Upper lobe of right lung (tissue), 1 donor: Measurements from ENCODE around the gene KIFC1. TPM values are rescaled to one million over a fixed set of nuclear protein-coding genes. Genes with fewer than 3 reads are reported as not detected.

ENCODE experiments used
- ATAC-seq: fragments of 200-7000 bp; cut with Tn5 transposase; one replicate; pipeline ENCODE4 v1.9.1; 2020; ENCODE audit warnings: mild to moderate bottlenecking, moderate library complexity
- DNase-seq: peaks from one replicate; pipeline ENCODE4 v3.0.0-alpha.2; 2020
- H3K27ac ChIP-seq: fragments of 200-600 bp; one replicate; pipeline ENCODE4 v1.8.0; 2022
- H3K27me3 ChIP-seq: fragments of 200-600 bp; one replicate; pipeline ENCODE4 v1.8.0; 2022; ENCODE audit warnings: mild to moderate bottlenecking
- H3K36me3 ChIP-seq: fragments of 200-600 bp; one replicate; pipeline ENCODE4 v1.8.0; 2022
- H3K4me1 ChIP-seq: fragments of 200-600 bp; one replicate; pipeline ENCODE4 v1.8.0; 2022
- H3K4me3 ChIP-seq: fragments of 200-600 bp; one replicate; pipeline ENCODE4 v1.8.0; 2022; ENCODE audit warnings: mild to moderate bottlenecking
- H3K9me3 ChIP-seq: fragments of 200-600 bp; one replicate; pipeline ENCODE4 v1.8.0; 2022
- CTCF ChIP-seq: fragments of 200-600 bp; IDR thresholded peaks from one replicate; pipeline ENCODE4 v1.8.0; 2022; ENCODE audit warnings: antibody characterized with exemption
- intact Hi-C: fragments of 100-400 bp; cut with DNase I; formaldehyde crosslinking; loops from one replicate; pipeline ENCODE4 v1.11.0; 2022
- microRNA-seq: library from miRNA; unstranded; fragments of <30 nt; microRNA quantifications from one replicate; pipeline ENCODE4 v1.2.0, GENCODE V29; 2020; ENCODE audit warnings: borderline microRNAs expressed
- total RNA-seq: library from RNA; stranded (reverse); fragmentation: NEBNext Ultra II Directional; extraction: Animal tissue kit (Norgen Biotek cat#: 25700); gene quantifications from one replicate; pipeline ENCODE4 v1.2.1, GENCODE V29; 2021
- donor health status: DM: no; HTN: yes; CAD: no; lungs with severe emphysema.

KIFC1 gene
- total RNA-seq, 1 donor from 2014 or later = 2.3 TPM

GRCh38 chr6:33455051-33455450, 63.4 kb downstream of the KIFC1 start:
- Histone ChIP-seq H3K27ac (peak overlapping the region; percentile 86), H3K27me3 (no peaks in the 10 kb centered on the region), H3K9me3 (no peaks in the 10 kb centered on the region), H3K4me3 (peak overlapping the region; percentile 95), H3K4me1 (peaks cover 15% of the 10 kb centered on the region), H3K36me3 (no peaks in the 10 kb centered on the region)
- ATAC-seq (no peak), DNase-seq (no peak)
- intact Hi-C loops = no loop called here
- TF ChIP-seq CTCF = no peak

GRCh38 chr6:33456156-33456555, 64.5 kb downstream of the KIFC1 start:
- TF ChIP-seq CTCF = no peak
- Histone ChIP-seq H3K36me3 (no peaks in the 10 kb centered on the region), H3K27me3 (no peaks in the 10 kb centered on the region), H3K9me3 (no peaks in the 10 kb centered on the region), H3K4me1 (peaks cover 15% of the 10 kb centered on the region), H3K4me3 (no peak overlapping the region), H3K27ac (no peak overlapping the region)
- intact Hi-C loops = no loop called here
- no peak for ATAC-seq
- no peak for DNase-seq

GRCh38 chr6:33458676-33459075, 67.1 kb downstream of the KIFC1 start:
- DNase-seq (no peak), ATAC-seq (no peak)
- peaks cover 6% of the 10 kb centered on the region for H3K4me1 ChIP-seq
- no peak overlapping the region for H3K27ac ChIP-seq
- no peak overlapping the region for H3K4me3 ChIP-seq
- intact Hi-C loops = no loop called here
- H3K9me3 ChIP-seq = no peaks in the 10 kb centered on the region
- no peak for TF ChIP-seq CTCF
- H3K36me3 ChIP-seq = no peaks in the 10 kb centered on the region
- no peaks in the 10 kb centered on the region for H3K27me3 ChIP-seq

- H3K27me3 ChIP-seq = no peaks in the 10 kb centered on the region
- no peaks in the 10 kb centered on the region for H3K36me3 ChIP-seq
- H3K4me1 ChIP-seq = peaks cover 6% of the 10 kb centered on the region
- no peaks in the 10 kb centered on the region for H3K9me3 ChIP-seq
- TF ChIP-seq CTCF = no peak
- no peak overlapping the region for H3K27ac ChIP-seq
- H3K4me3 ChIP-seq = no peak overlapping the region
- intact Hi-C loops = no loop called here
- ATAC-seq (no peak), DNase-seq (no peak)
Observed at GRCh38 chr6:33459226-33459625, 67.6 kb downstream of the KIFC1 start.

Small RNA genes lying within 50 kb of the gene (microRNA-seq; reads per million reads assigned to microRNA genes)
- not detected for gene MIR5004

Other genes with a start within 250 kb of the KIFC1 start
- 1.2 TPM for gene COL11A2, start 199.4 kb upstream of the KIFC1 start, total RNA-seq
- 46.6 TPM for gene RXRB, start 191.2 kb upstream of the KIFC1 start, total RNA-seq
- 89.1 TPM for gene SLC39A7, start 191.0 kb upstream of the KIFC1 start, total RNA-seq
- 14.7 TPM for gene HSD17B8, start 187.2 kb upstream of the KIFC1 start, total RNA-seq
- gene RING1, start 183.3 kb upstream of the KIFC1 start, total RNA-seq = 42.0 TPM
- gene VPS52, start 119.9 kb upstream of the KIFC1 start, total RNA-seq = 47.5 TPM
- 1,687 TPM for gene RPS18, start 119.7 kb upstream of the KIFC1 start, total RNA-seq
- 16.8 TPM for gene B3GALT4, start 114.7 kb upstream of the KIFC1 start, total RNA-seq
- 37.0 TPM for gene WDR46, start 102.6 kb upstream of the KIFC1 start, total RNA-seq
- 39.3 TPM for gene PFDN6, start 102.2 kb upstream of the KIFC1 start, total RNA-seq
- gene RGL2, start 92.9 kb upstream of the KIFC1 start, total RNA-seq = 114 TPM
- 191 TPM for gene TAPBP, start 77.7 kb upstream of the KIFC1 start, total RNA-seq
- 26.2 TPM for gene ZBTB22, start 74.1 kb upstream of the KIFC1 start, total RNA-seq
- 35.0 TPM for gene DAXX, start 68.9 kb upstream of the KIFC1 start, total RNA-seq
- 74.3 TPM for gene PHF1, start 19.2 kb downstream of the KIFC1 start, total RNA-seq
- gene CUTA, start 26.3 kb downstream of the KIFC1 start, total RNA-seq = 144 TPM
- 23.0 TPM for gene SYNGAP1, start 28.2 kb downstream of the KIFC1 start, total RNA-seq
- 5.8 TPM for gene ZBTB9, start 62.8 kb downstream of the KIFC1 start, total RNA-seq
- 19.1 TPM for gene BAK1, start 188.5 kb downstream of the KIFC1 start, total RNA-seq
- gene ITPR3, start 229.5 kb downstream of the KIFC1 start, total RNA-seq = 111 TPM